CD4-positive, alpha-beta T cell treated with Interleukin-10 for 1 hour (primary cell): Measurements from ENCODE around the gene TMEM151B.

ENCODE experiments used
- DNase-seq: peaks from one replicate; pipeline ENCODE4 v3.0.0-alpha.2; 2020

The TMEM151B gene

GRCh38 chr6:44253307-44254101 lies 16.7 kb upstream of the TMEM151B start:
- DNase-seq, result peak; percentile 74

- no peak for DNase-seq
These were observed 15.8 kb upstream of the TMEM151B start for GRCh38 chr6:44254191-44255104.

- peak; percentile 47 for DNase-seq
These were observed 15.0 kb upstream of the TMEM151B start for GRCh38 chr6:44255105-44255808.

GRCh38 chr6:44255871-44256774 lies 14.1 kb upstream of the TMEM151B start:
- DNase-seq, result peak; percentile 51

GRCh38 chr6:44256775-44257024 lies 13.6 kb upstream of the TMEM151B start:
- no peak for DNase-seq

GRCh38 chr6:44257025-44257752 lies 13.1 kb upstream of the TMEM151B start, which contains the start of gene SLC35B2:
TSS of gene SLC35B2 (minus strand) at chr6:44257528. CDS start at chr6:44257410, 118 bp downstream.
- DNase-seq, result peak; percentile 80

GRCh38 chr6:44257753-44258324 lies 12.4 kb upstream of the TMEM151B start:
- no peak for DNase-seq

GRCh38 chr6:44258325-44258863 lies 11.9 kb upstream of the TMEM151B start:
- no peak for DNase-seq

GRCh38 chr6:44258921-44259320 lies 11.3 kb upstream of the TMEM151B start:
- no peak for DNase-seq

GRCh38 chr6:44260011-44260410 lies 10.2 kb upstream of the TMEM151B start:
- no peak for DNase-seq

GRCh38 chr6:44260451-44261297 lies 9.6 kb upstream of the TMEM151B start:
- DNase-seq, result no peak

GRCh38 chr6:44261581-44261980 lies 8.7 kb upstream of the TMEM151B start:
- DNase-seq, result no peak

- no peak for DNase-seq
These were observed 7.5 kb upstream of the TMEM151B start for GRCh38 chr6:44262467-44263353.

- DNase-seq, result peak; percentile 73
These were observed 6.7 kb upstream of the TMEM151B start for GRCh38 chr6:44263354-44264100.

GRCh38 chr6:44264154-44265006 lies 5.9 kb upstream of the TMEM151B start:
- DNase-seq, result peak; percentile 61

GRCh38 chr6:44265007-44265721 lies 5.1 kb upstream of the TMEM151B start, which contains the start of gene NFKBIE:
TSS of gene NFKBIE (minus strand) at chr6:44265551. CDS start at chr6:44265346, 205 bp downstream.
- peak; percentile 96 for DNase-seq
